Tibial nerve (tissue), 4 donors: Measurements from ENCODE around the gene C3orf22. TPM values are rescaled to one million over a fixed set of nuclear protein-coding genes. Genes with fewer than 3 reads are reported as not detected.

Experiments
- DNase-seq, 2 donors: peaks; one replicate each; pipeline ENCODE4 v3.0.0-alpha.2; 2019; ENCODE audit warnings: low spot score in 2 of 2
- H3K27ac ChIP-seq, 4 donors: fragments of 200-600 bp; sonication (generic) in 3 of 4; one replicate each; pipeline ENCODE4 v1.5.1; 2017 to 2019; ENCODE audit warnings: mild to moderate bottlenecking in 1 of 4
- H3K27me3 ChIP-seq, 2 donors: fragments of 200-600 bp; sonication (generic) in 1 of 2; one replicate each; pipeline versions ENCODE4 v1.5.1 to v1.6.0; 2017 to 2019
- H3K36me3 ChIP-seq, 3 donors: fragments of 200-600 bp; sonication (generic); one replicate each; pipeline ENCODE4 v1.5.1; 2018 to 2019
- H3K4me1 ChIP-seq, 4 donors: fragments of 200-600 bp; sonication (generic) in 3 of 4; one replicate each; pipeline ENCODE4 v1.5.1; 2017 to 2019
- H3K4me3 ChIP-seq, 4 donors: fragments of 200-600 bp; sonication (generic) in 3 of 4; one replicate each; pipeline ENCODE4 v1.5.1; 2017 to 2019; ENCODE audit warnings: mild to moderate bottlenecking in 1 of 4, moderate library complexity in 1 of 4
- H3K9me3 ChIP-seq, 4 donors: fragments of 200-600 bp; sonication (generic) in 3 of 4; one replicate each; pipeline ENCODE4 v1.5.1; 2017 to 2019
- EP300 ChIP-seq, 2 donors: sonication (generic); formaldehyde crosslinking; IDR thresholded peaks; one replicate each; pipeline ENCODE4 v1.6.1; 2017; ENCODE audit warnings: antibody characterized with exemption in 2 of 2, mild to moderate bottlenecking in 1 of 2
- POLR2A ChIP-seq, 2 donors: fragments of 450-650 bp; IDR thresholded peaks; one replicate each; pipeline ENCODE4 v1.6.1; 2017; ENCODE audit warnings: antibody characterized with exemption in 2 of 2, mild to moderate bottlenecking in 2 of 2, moderate library complexity in 2 of 2
- WGBS, 2 donors: methylation state at CpG; one replicate each; pipeline ENCODE4 v1.1.5; 2018; 5-methylcytosine and 5-hydroxymethylcytosine counted together
- total RNA-seq, 4 donors: library from RNA; depleted of rRNA; stranded (reverse); fragments of >200 nt; gene quantifications; one replicate each; pipeline ENCODE4 v1.1.0, GENCODE V29; 2016
- TF ChIP-seq, protein P1 (sequence below), 5 experiments: fragments of 200-600 bp in 3 of 5; fragments of 450-650 bp in 2 of 5; sonication (generic) in 3 of 5; IDR thresholded peaks; one replicate each; pipeline ENCODE4 v1.5.1; 2016 to 2019; ENCODE audit warnings: antibody characterized with exemption in 5 of 5, mild to moderate bottlenecking in 3 of 5, moderate library complexity in 2 of 5

C3orf22 gene
- total RNA-seq, 4 donors from 2014 or later, result not detected

DNA sequence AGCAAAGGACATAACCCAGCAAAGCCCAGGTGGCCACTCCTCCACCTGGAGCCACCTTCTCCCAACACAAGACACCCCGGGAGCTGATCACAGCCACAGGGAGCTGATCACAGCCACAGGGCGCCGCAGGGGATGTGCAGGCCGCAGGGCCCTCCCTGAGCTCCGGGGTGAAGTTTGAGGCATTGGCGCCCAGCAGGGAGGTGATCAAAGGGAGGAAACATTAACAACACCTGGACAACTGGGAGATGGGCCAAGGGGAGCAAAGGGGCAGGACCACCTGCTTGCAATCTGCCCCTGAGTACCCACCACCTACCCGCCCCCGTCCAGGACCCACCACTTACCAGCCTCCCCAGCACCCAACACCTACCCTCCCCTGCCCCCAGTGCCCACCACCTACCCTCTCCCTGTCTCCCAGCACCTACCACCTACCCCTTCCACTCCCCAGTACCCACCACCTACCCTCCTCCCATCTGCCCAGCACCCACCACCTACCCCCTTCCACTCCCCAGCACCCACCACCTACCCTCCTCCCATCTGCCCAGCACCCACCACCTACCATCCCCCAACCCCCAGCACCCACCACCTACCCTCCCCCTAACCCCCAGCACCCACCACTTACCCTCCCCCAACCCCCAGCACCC is 43.5 kb downstream of the C3orf22 start:
- DNase-seq, result no peak
- TF ChIP-seq EP300 (IDR thresholded peaks at IDR 0.05) (no peak), POLR2A (IDR thresholded peaks at IDR 0.05) (no peak)
- TF ChIP-seq, protein P1, sequence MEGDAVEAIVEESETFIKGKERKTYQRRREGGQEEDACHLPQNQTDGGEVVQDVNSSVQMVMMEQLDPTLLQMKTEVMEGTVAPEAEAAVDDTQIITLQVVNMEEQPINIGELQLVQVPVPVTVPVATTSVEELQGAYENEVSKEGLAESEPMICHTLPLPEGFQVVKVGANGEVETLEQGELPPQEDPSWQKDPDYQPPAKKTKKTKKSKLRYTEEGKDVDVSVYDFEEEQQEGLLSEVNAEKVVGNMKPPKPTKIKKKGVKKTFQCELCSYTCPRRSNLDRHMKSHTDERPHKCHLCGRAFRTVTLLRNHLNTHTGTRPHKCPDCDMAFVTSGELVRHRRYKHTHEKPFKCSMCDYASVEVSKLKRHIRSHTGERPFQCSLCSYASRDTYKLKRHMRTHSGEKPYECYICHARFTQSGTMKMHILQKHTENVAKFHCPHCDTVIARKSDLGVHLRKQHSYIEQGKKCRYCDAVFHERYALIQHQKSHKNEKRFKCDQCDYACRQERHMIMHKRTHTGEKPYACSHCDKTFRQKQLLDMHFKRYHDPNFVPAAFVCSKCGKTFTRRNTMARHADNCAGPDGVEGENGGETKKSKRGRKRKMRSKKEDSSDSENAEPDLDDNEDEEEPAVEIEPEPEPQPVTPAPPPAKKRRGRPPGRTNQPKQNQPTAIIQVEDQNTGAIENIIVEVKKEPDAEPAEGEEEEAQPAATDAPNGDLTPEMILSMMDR (IDR thresholded peaks at IDR 0.05), result no peak
- Histone ChIP-seq H3K4me1 (peaks cover 0 to 5% (median 0%) of the 10 kb centered on the region in 4 donors), H3K4me3 (no peak overlapping the region), H3K27me3 (no peaks in the 10 kb centered on the region), H3K27ac (no peak overlapping the region), H3K36me3 (no peaks in the 10 kb centered on the region), H3K9me3 (no peaks in the 10 kb centered on the region)
- 86 to 93% methylated on average over 2 to 7 of the region's 8 CpGs for WGBS, 2 donors

DNA sequence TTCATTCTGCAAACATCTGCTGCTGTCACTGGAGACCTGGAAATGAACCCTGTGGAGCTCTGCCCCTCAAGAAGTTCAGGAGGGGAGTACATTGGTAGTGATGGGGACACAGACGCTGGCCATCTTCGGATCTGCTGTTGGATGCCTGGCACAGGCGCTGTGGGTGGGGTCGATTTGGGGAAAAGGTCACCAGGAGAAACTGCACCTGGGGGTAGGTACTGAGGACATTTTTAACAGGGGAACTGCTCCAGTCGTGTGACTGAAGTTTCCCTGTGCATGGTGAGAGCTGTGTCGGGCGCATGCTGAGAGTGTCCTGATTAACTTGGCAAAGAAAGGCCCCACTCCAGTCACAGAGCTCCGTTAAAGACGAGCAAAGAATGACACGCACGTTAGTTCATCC is 44.6 kb downstream of the C3orf22 start:
- Histone ChIP-seq H3K36me3 (no peaks in the 10 kb centered on the region), H3K27ac (no peak overlapping the region), H3K4me1 (peaks cover 0 to 5% (median 0%) of the 10 kb centered on the region in 4 donors), H3K9me3 (no peaks in the 10 kb centered on the region), H3K4me3 (no peak overlapping the region), H3K27me3 (no peaks in the 10 kb centered on the region)
- WGBS, 2 donors, result 66 to 73% methylated on average over 11 of the region's 11 CpGs
- TF ChIP-seq POLR2A (IDR thresholded peaks at IDR 0.05) (no peak), EP300 (IDR thresholded peaks at IDR 0.05) (no peak)
- TF ChIP-seq, protein P1 (IDR thresholded peaks at IDR 0.05), result no peak
- DNase-seq, result no peak

DNA sequence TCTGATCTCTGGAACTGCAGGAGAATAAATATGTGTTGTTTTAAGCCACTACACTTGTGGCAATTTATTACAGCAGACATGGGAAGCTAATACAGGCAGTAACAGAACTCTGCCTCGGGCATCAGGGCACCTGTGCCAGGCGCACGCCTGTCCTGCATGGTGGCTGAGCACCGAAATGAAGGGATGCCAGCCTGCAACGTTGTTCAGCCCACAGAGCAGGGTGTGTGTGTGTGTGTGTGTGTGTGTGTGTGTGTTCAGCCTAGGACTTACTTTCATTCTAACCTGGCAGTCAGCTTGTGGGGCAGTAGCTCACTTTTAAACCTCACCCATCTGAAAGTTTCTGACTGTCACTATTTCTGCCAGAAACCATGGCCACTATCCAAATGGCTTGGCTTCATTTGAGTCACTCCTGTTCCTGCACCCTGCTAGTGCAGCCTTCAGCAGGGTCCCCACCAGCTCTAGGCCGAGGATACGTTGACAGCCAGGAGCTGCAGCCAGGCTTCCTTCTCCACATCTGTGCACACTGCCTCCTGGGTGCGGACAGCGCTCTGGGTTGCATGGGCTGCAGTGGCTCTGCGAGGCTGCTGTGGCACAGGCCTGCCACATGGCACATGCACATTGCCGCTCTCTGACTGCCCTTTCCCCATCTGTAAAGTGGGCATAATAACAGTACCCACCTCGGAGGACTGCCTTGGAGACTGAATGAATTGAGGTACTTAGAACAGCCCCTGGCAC is 45.6 kb downstream of the C3orf22 start:
- H3K36me3 ChIP-seq, result no peaks in the 10 kb centered on the region
- H3K27me3 ChIP-seq, result no peaks in the 10 kb centered on the region
- H3K4me1 ChIP-seq, result peaks cover 0 to 5% (median 0%) of the 10 kb centered on the region in 4 donors
- no peaks in the 10 kb centered on the region for H3K9me3 ChIP-seq
- 69 to 78% methylated on average over 8 to 12 of the region's 12 CpGs for WGBS, 2 donors
- no peak overlapping the region for H3K4me3 ChIP-seq
- TF ChIP-seq POLR2A (IDR thresholded peaks at IDR 0.05) (no peak), EP300 (IDR thresholded peaks at IDR 0.05) (no peak)
- TF ChIP-seq, protein P1 (IDR thresholded peaks at IDR 0.05), result no peak
- no peak for DNase-seq
- H3K27ac ChIP-seq, result no peak overlapping the region

DNA sequence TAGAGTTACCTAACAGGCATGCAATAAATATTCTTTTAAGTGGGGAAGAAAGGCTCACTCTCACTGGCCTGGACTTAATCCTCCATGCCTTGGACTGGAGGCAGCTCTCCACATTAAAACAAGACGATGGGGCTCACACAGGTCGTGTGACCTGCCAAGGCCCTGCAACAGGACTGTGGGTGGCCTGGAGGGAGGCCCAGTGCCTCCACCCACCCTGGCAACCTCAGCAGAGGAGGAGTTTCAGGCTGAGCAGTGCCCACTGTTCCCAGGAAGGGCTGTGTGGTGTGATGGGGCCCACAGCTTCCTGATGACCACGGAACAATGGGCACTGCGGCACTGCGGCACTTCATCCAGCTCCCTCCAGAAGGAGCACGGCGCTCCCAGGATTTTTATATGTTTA is 46.7 kb downstream of the C3orf22 start:
- Histone ChIP-seq H3K9me3 (no peaks in the 10 kb centered on the region), H3K36me3 (no peaks in the 10 kb centered on the region), H3K4me3 (no peak overlapping the region), H3K27me3 (no peaks in the 10 kb centered on the region), H3K4me1 (peaks cover 0 to 5% (median 0%) of the 10 kb centered on the region in 4 donors), H3K27ac (no peak overlapping the region)
- 65 to 69% methylated on average over 6 to 7 of the region's 7 CpGs for WGBS, 2 donors
- TF ChIP-seq EP300 (IDR thresholded peaks at IDR 0.05) (no peak), POLR2A (IDR thresholded peaks at IDR 0.05) (no peak)
- TF ChIP-seq, protein P1 (IDR thresholded peaks at IDR 0.05), result no peak
- DNase-seq, result no peak

DNA sequence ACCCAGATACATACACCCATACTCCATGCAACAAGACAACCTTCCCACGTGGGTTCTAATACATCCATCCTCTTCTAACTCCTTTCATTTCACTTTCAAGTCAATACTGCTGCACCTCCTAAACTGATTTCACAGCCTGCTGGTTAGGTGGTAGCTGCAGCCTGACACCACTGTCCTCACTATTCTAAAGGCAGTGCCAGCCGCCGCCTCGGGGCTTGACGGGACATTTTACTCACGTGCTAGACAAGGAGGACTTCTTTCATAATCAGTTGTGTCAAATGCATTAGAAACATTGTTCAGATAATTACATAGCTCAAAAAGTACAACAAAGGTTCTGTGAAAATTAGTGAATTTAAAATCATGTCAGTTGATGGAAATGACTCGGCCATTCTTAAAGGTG is 47.4 kb downstream of the C3orf22 start:
- no peak for DNase-seq

More for the DNA sequence above, 47.4 kb downstream of the C3orf22 start:
- 67 to 72% methylated on average over 7 of the region's 7 CpGs for WGBS, 2 donors
- Histone ChIP-seq H3K9me3 (no peaks in the 10 kb centered on the region), H3K36me3 (no peaks in the 10 kb centered on the region), H3K4me3 (no peak overlapping the region), H3K27ac (no peak overlapping the region), H3K27me3 (no peaks in the 10 kb centered on the region), H3K4me1 (peaks cover 0 to 5% (median 0%) of the 10 kb centered on the region in 4 donors)
- TF ChIP-seq, protein P1 (IDR thresholded peaks at IDR 0.05), result no peak
- TF ChIP-seq POLR2A (IDR thresholded peaks at IDR 0.05), result no peak
- no peak for TF ChIP-seq EP300 (IDR thresholded peaks at IDR 0.05)
